SK-N-SH (cell line): ENCODE results near the gene CLEC10A. TPM values are rescaled to one million over a fixed set of nuclear protein-coding genes. Genes with fewer than 3 reads are reported as not detected.

Experiments used
- CTCF ChIA-PET: fragments of 300-600, 350-600 bp; formaldehyde crosslinking; extraction: SDS; loops from one replicate; lab custom pipeline; 2021; lab: Yijun Ruan, JAX
- POLR2A ChIA-PET: fragments of 350-600 bp; sonication (Branson Sonifier 250); formaldehyde crosslinking; extraction: SDS; loops from one replicate; lab custom pipeline; 2020; ENCODE audit warnings: antibody characterized with exemption, inconsistent platforms; lab: Yijun Ruan, JAX
- DNase-seq: peaks from one replicate; pipeline ENCODE4 v3.0.0; 2012
- H2AFZ ChIP-seq: fragments of 200-600 bp; sonication (generic); 2 replicates; pipeline ENCODE4 v1.8.1; 2016; ENCODE audit warnings: antibody characterized with exemption, mild to moderate bottlenecking, low read depth
- H3F3A ChIP-seq: fragments of 200-600 bp; sonication (generic); replicated peaks from 2 replicates; pipeline ENCODE3; 2016; ENCODE audit warnings: antibody characterized with exemption, mild to moderate bottlenecking; ENCODE audit not compliant: insufficient read depth
- H3K27ac ChIP-seq, 2 experiments: fragments of 200-500 bp in 1 of 2; fragments of 200-600 bp in 1 of 2; sonication (Bioruptor generic) in 1 of 2; sonication (generic), shearing (Covaris generic) in 1 of 2; 2 replicates each; pipeline versions ENCODE4 v1.5.1 to v1.6.1; 2014 to 2016; ENCODE audit warnings: low read depth in 2 of 2, inconsistent platforms in 1 of 2, low read length in 1 of 2, mild to moderate bottlenecking in 1 of 2, mixed read lengths in 1 of 2
- H3K27me3 ChIP-seq: fragments of 200-600 bp; sonication (generic), shearing (Covaris generic); 2 replicates; pipeline ENCODE4 v1.6.1; 2016; ENCODE audit warnings: mixed run types; ENCODE audit not compliant: insufficient read depth
- H3K36me3 ChIP-seq, 2 experiments: fragments of 200-500 bp in 1 of 2; fragments of 200-600 bp in 1 of 2; sonication (Bioruptor generic) in 1 of 2; sonication (generic) in 1 of 2; replicated peaks in 1 of 2; 2 replicates each; pipeline versions ENCODE3 to v1.5.1; 2014 to 2016; ENCODE audit warnings: low read length in 1 of 2, mild to moderate bottlenecking in 1 of 2; ENCODE audit not compliant: insufficient read depth in 2 of 2, control insufficient read depth in 1 of 2
- H3K4me1 ChIP-seq, 2 experiments: fragments of 200-500 bp in 1 of 2; fragments of 200-600 bp in 1 of 2; sonication (Bioruptor generic) in 1 of 2; sonication (generic), shearing (Covaris generic) in 1 of 2; 2 replicates each; pipeline versions ENCODE4 v1.5.1 to v1.6.1; 2014 to 2016; ENCODE audit warnings: low read depth in 1 of 2, low read length in 1 of 2, mixed run types in 1 of 2; ENCODE audit not compliant: insufficient read depth in 2 of 2, control insufficient read depth in 1 of 2
- H3K4me2 ChIP-seq: fragments of 200-600 bp; sonication (generic), shearing (Covaris generic); 2 replicates; pipeline ENCODE4 v1.6.1; 2017; ENCODE audit warnings: mixed run types
- H3K4me3 ChIP-seq, 2 experiments: fragments of 200-500 bp in 1 of 2; fragments of 200-600 bp in 1 of 2; sonication (Bioruptor generic) in 1 of 2; sonication (generic), shearing (Covaris generic) in 1 of 2; 2 replicates each; pipeline versions ENCODE4 v1.5.1 to v1.8.1; 2014 to 2016; ENCODE audit warnings: low read depth in 2 of 2, inconsistent platforms in 1 of 2, low read length in 1 of 2, mild to moderate bottlenecking in 1 of 2, mixed read lengths in 1 of 2, moderate library complexity in 1 of 2
- H3K79me2 ChIP-seq: fragments of 200-600 bp; sonication (generic); 2 replicates; pipeline ENCODE4 v1.8.1; 2017; ENCODE audit warnings: mild to moderate bottlenecking; ENCODE audit not compliant: insufficient read depth
- H3K9ac ChIP-seq: fragments of 200-600 bp; sonication (generic); 2 replicates; pipeline ENCODE4 v1.6.1; 2017; ENCODE audit warnings: mixed run types
- H3K9me2 ChIP-seq: fragments of 200-600 bp; sonication (generic); 2 replicates; pipeline ENCODE4 v1.6.1; 2017; ENCODE audit warnings: mixed run types
- H3K9me3 ChIP-seq: fragments of 200-600 bp; sonication (generic); 2 replicates; pipeline ENCODE4 v1.6.1; 2017; ENCODE audit warnings: mixed run types, mild to moderate bottlenecking, moderate library complexity
- H4K20me1 ChIP-seq: fragments of 200-600 bp; sonication (generic); 2 replicates; pipeline ENCODE4 v1.6.1; 2017; ENCODE audit warnings: mild to moderate bottlenecking, mixed run types; ENCODE audit not compliant: insufficient read depth
- CHD2 ChIP-seq: fragments of 150-350 bp; IDR thresholded peaks from 2 replicates; pipeline ENCODE4 v1.6.1; 2018; ENCODE audit warnings: low read length; ENCODE audit not compliant: partially characterized antibody
- FOSL2 ChIP-seq: IDR thresholded peaks from 2 replicates; pipeline ENCODE4 v1.4.0; 2012; ENCODE audit warnings: low read depth, mild to moderate bottlenecking, moderate library complexity, borderline replicate concordance
- FOXJ3 ChIP-seq: sonication (generic); formaldehyde crosslinking; IDR thresholded peaks from 2 replicates; pipeline ENCODE4 v1.5.1; 2020; ENCODE audit warnings: mild to moderate bottlenecking, missing genetic modification reagents
- IRF3 ChIP-seq: fragments of 150-350 bp; IDR thresholded peaks from 2 replicates; pipeline ENCODE4 v1.6.1; 2016; ENCODE audit warnings: mild to moderate bottlenecking, low read depth, low read length
- JUND ChIP-seq: IDR thresholded peaks from 2 replicates; pipeline ENCODE4 v1.4.0; 2012
- MAX ChIP-seq: IDR thresholded peaks from 2 replicates; pipeline ENCODE4 v1.4.0; 2012; ENCODE audit warnings: low read depth
- NFIC ChIP-seq: IDR thresholded peaks from 2 replicates; pipeline ENCODE4 v1.4.0; 2012; ENCODE audit warnings: borderline replicate concordance
- NRF1 ChIP-seq: IDR thresholded peaks from 2 replicates; pipeline ENCODE4 v1.6.1; 2012; ENCODE audit warnings: low read depth, mild to moderate bottlenecking, low read length
- PBX3 ChIP-seq: IDR thresholded peaks from 2 replicates; pipeline ENCODE4; 2012
- RFX5 ChIP-seq: IDR thresholded peaks from 2 replicates; pipeline ENCODE4 v1.6.1; 2012; ENCODE audit warnings: mild to moderate bottlenecking, improper control_type of control experiment, low read length
- RXRA ChIP-seq: IDR thresholded peaks from 2 replicates; pipeline ENCODE4 v1.4.0; 2012; ENCODE audit warnings: low read depth, mild to moderate bottlenecking, borderline replicate concordance
- SIN3A ChIP-seq: IDR thresholded peaks from 2 replicates; pipeline ENCODE4 v1.6.1; 2012; ENCODE audit warnings: low read depth, mild to moderate bottlenecking, low read length, moderate library complexity, borderline replicate concordance
- SMC3 ChIP-seq: IDR thresholded peaks from 2 replicates; pipeline ENCODE4 v1.6.1; 2012; ENCODE audit warnings: low read depth, low read length, improper control_type of control experiment
- TCF12 ChIP-seq: IDR thresholded peaks from 2 replicates; pipeline ENCODE4 v1.4.0; 2012
- TEAD4 ChIP-seq: IDR thresholded peaks from 2 replicates; pipeline ENCODE4 v1.4.0; 2012; ENCODE audit warnings: mild to moderate bottlenecking, borderline replicate concordance; ENCODE audit not compliant: insufficient read depth
- USF2 ChIP-seq: fragments of 150-350 bp; IDR thresholded peaks from 2 replicates; pipeline ENCODE4 v1.6.1; 2017; ENCODE audit warnings: antibody characterized with exemption, low read length, low read depth, borderline replicate concordance
- YY1 ChIP-seq: IDR thresholded peaks from 2 replicates; pipeline ENCODE4 v1.4.0; 2012; ENCODE audit warnings: low read depth, mild to moderate bottlenecking
- ZBTB33 ChIP-seq: IDR thresholded peaks from 2 replicates; pipeline ENCODE4 v1.4.0; 2012; ENCODE audit warnings: low read depth, borderline replicate concordance
- WGBS: methylation state at CpG from one replicate; pipeline ENCODE4 v1.1.6; 2017; ENCODE audit warnings: low lambda C conversion rate; 5-methylcytosine and 5-hydroxymethylcytosine counted together
- polyA plus RNA-seq, 3 experiments: library from polyadenylated mRNA; depleted of rRNA; stranded (reverse); fragments of >200 nt; gene quantifications; 2 replicates each; pipeline ENCODE4 v1.2.3, GENCODE V29; 2012

Gene CLEC10A
- polyA plus RNA-seq, 1 of the 3 experiments (the other 2 are of a cell fraction) = not detected

- Histone ChIP-seq H3K9me2 (no peaks in the 10 kb centered on the region), H3K27me3 (peaks cover 9% of the 10 kb centered on the region; the same call in 1 of the 2 replicates), H4K20me1 (no peaks in the 10 kb centered on the region), H3K4me2 (no peak overlapping the region), H3K4me3 (no peak overlapping the region), H3K27ac (no peak overlapping the region), H3K79me2 (no peaks in the 10 kb centered on the region), H3K9me3 (no peaks in the 10 kb centered on the region), H3K36me3 (no peaks in the 10 kb centered on the region), H3F3A (peaks cover 3% of the 10 kb centered on the region), H2AFZ (no peak overlapping the region), H3K9ac (no peak overlapping the region), H3K4me1 (peaks cover 4 to 28% of the 10 kb centered on the region in 2 experiments; a peak in 2 of 4 replicates)
- WGBS = 94% methylated on average over 5 of the region's 5 CpGs
- TF ChIP-seq SIN3A (no peak), JUND (no peak), NFIC (no peak), FOXJ3 (CRISPR knock-in tag) (no peak), NRF1 (no peak), CHD2 (no peak), ZBTB33 (no peak), SMC3 (no peak)
- no peak for DNase-seq
- POLR2A ChIA-PET = no interaction called here
- CTCF ChIA-PET = interaction anchor here (1.3 to 20.1 kb wide), 2 partner anchors 12 to 100 kb away, joined by 3 to 502 read pairs; no protein-coding TSS in a partner anchor
Observed at GRCh38 chr17:7039832-7040231, 40.2 kb downstream of the CLEC10A start.

GRCh38 chr17:7038025-7038862 is 41.8 kb downstream of the CLEC10A start:
- no peak overlapping the region for H3K4me3 ChIP-seq
- no peaks in the 10 kb centered on the region for H3K79me2 ChIP-seq
- ChIA-PET POLR2A (no interaction called here), CTCF (interaction anchor here (1.0 to 2.4 kb wide), 4 partner anchors 7 to 139 kb away, joined by 3 to 9 read pairs (median 4); no protein-coding TSS in a partner anchor)
- H3K27me3 ChIP-seq = 0 out of 2 replicates have a peak, but pooled peaks cover 5% of the 10 kb centered on the region
- no peaks in the 10 kb centered on the region for H3K36me3 ChIP-seq
- H4K20me1 ChIP-seq = no peaks in the 10 kb centered on the region
- H3K4me1 ChIP-seq = peaks cover 4 to 20% of the 10 kb centered on the region in 2 experiments; a peak in 2 of 4 replicates
- no peak overlapping the region for H2AFZ ChIP-seq
- no peaks in the 10 kb centered on the region for H3K9me2 ChIP-seq
- H3F3A ChIP-seq = peaks cover 6% of the 10 kb centered on the region
- H3K9me3 ChIP-seq = no peaks in the 10 kb centered on the region
- 88% methylated on average over 18 of the region's 19 CpGs for WGBS
- no peak overlapping the region for H3K9ac ChIP-seq
- peak; percentile 38 for DNase-seq
- no peak overlapping the region for H3K4me2 ChIP-seq
- H3K27ac ChIP-seq = no peak overlapping the region
- TF ChIP-seq PBX3 = no peak
- no peak for TF ChIP-seq RFX5
- TF ChIP-seq USF2 = no peak
- no peak for TF ChIP-seq TCF12
- no peak for TF ChIP-seq IRF3
- no peak for TF ChIP-seq YY1
- TF ChIP-seq RXRA = no peak
- no peak for TF ChIP-seq MAX
- TF ChIP-seq FOSL2 = no peak
- no peak for TF ChIP-seq ZBTB33
- no peak for TF ChIP-seq FOXJ3 (CRISPR knock-in tag)
- TF ChIP-seq TEAD4 = no peak
- TF ChIP-seq JUND = no peak
